Peyer's patch (tissue), 4 donors: ENCODE results near the gene WNK4. TPM values are rescaled to one million over a fixed set of nuclear protein-coding genes. Genes with fewer than 3 reads are reported as not detected.
A peak's percentile ranks its signal among the peaks of the same experiment; 100 is the strongest.

Experiments
- DNase-seq, 3 donors: peaks; one replicate each; pipeline ENCODE4 v3.0.0-alpha.2; 2017 to 2019
- H3K27ac ChIP-seq, 4 donors: fragments of 200-600 bp; sonication (generic); one replicate each; pipeline ENCODE4 v1.5.1; 2016 to 2019
- H3K27me3 ChIP-seq, 2 donors: fragments of 200-600 bp; sonication (generic); one replicate each; pipeline ENCODE4 v1.5.1; 2019
- H3K36me3 ChIP-seq, 3 donors: fragments of 200-600 bp; sonication (generic); one replicate each; pipeline ENCODE4 v1.5.1; 2016 to 2019
- H3K4me1 ChIP-seq, 4 donors: fragments of 200-600 bp; sonication (generic); one replicate each; pipeline ENCODE4 v1.5.1; 2016 to 2019
- H3K4me3 ChIP-seq, 4 donors: fragments of 200-600 bp; sonication (generic); 1 replicate in 3 of 4; 2 replicates in 1 of 4; pipeline ENCODE4 v1.5.1; 2016 to 2019; ENCODE audit warnings: mild to moderate bottlenecking in 1 of 4
- H3K9me3 ChIP-seq, 4 donors: fragments of 200-600 bp; sonication (generic); one replicate each; pipeline ENCODE4 v1.5.1; 2016 to 2019; ENCODE audit warnings: mild to moderate bottlenecking in 1 of 4
- CTCF ChIP-seq, 6 experiments: fragments of 450-650 bp in 4 of 6; fragments of 200-600 bp in 2 of 6; sonication (generic) in 1 of 6; IDR thresholded peaks; one replicate each; pipeline ENCODE4 v1.5.1; 2017 to 2019; ENCODE audit warnings: antibody characterized with exemption in 6 of 6, mild to moderate bottlenecking in 3 of 6, moderate library complexity in 1 of 6
- POLR2A ChIP-seq, 2 donors: fragments of 450-650 bp; IDR thresholded peaks; one replicate each; pipeline ENCODE4 v1.5.1; 2017; ENCODE audit warnings: antibody characterized with exemption in 2 of 2, mild to moderate bottlenecking in 2 of 2, moderate library complexity in 2 of 2
- total RNA-seq, 4 donors: library from RNA; depleted of rRNA; stranded (reverse); fragments of >200 nt; gene quantifications; one replicate each; pipeline ENCODE4 v1.1.0, GENCODE V29; 2016

Gene WNK4
- total RNA-seq, 4 donors from 2014 or later = 7.2 to 56.0 (median 28.7) TPM

GRCh38 chr17:42784811-42785592, 4.6 kb downstream of the WNK4 start:
- Histone ChIP-seq H3K27me3 (peaks cover 0 to 14% of the 10 kb centered on the region in 2 donors), H3K9me3 (no peaks in the 10 kb centered on the region), H3K4me1 (peaks cover 0 to 20% (median 4%) of the 10 kb centered on the region in 4 donors), H3K27ac (no peak overlapping the region), H3K4me3 (no peak overlapping the region), H3K36me3 (no peaks in the 10 kb centered on the region)
- DNase-seq = peak in 1 of 3 donors; percentile 46
- TF ChIP-seq POLR2A (IDR thresholded peaks at IDR 0.05) = no peak

GRCh38 chr17:42787266-42787665, 6.9 kb downstream of the WNK4 start:
- Histone ChIP-seq H3K4me1 (peaks cover 0 to 7% (median 0%) of the 10 kb centered on the region in 4 donors), H3K36me3 (no peaks in the 10 kb centered on the region), H3K4me3 (no peak overlapping the region), H3K9me3 (no peaks in the 10 kb centered on the region), H3K27ac (no peak overlapping the region), H3K27me3 (peaks cover 0 to 9% of the 10 kb centered on the region in 2 donors)
- TF ChIP-seq POLR2A (IDR thresholded peaks at IDR 0.05) (no peak), CTCF (IDR thresholded peaks at IDR 0.05) (no peak)
- DNase-seq = peak in 1 of 3 donors; percentile 25

GRCh38 chr17:42791948-42792347, 11.5 kb downstream of the WNK4 start:
- no peak overlapping the region for H3K4me3 ChIP-seq
- H3K9me3 ChIP-seq = no peaks in the 10 kb centered on the region
- no peak for DNase-seq
- no peak overlapping the region for H3K27ac ChIP-seq
- no peak for TF ChIP-seq CTCF (IDR thresholded peaks at IDR 0.05)
- TF ChIP-seq POLR2A (IDR thresholded peaks at IDR 0.05) = no peak
- peaks cover 0 to 14% (median 0%) of the 10 kb centered on the region in 4 donors for H3K4me1 ChIP-seq
- peaks cover 0 to 5% (median 0%) of the 10 kb centered on the region in 3 donors for H3K36me3 ChIP-seq
- no peaks in the 10 kb centered on the region for H3K27me3 ChIP-seq

- TF ChIP-seq POLR2A (IDR thresholded peaks at IDR 0.05) = no peak
- TF ChIP-seq CTCF (IDR thresholded peaks at IDR 0.05) = no peak
- Histone ChIP-seq H3K36me3 (peaks cover 0 to 5% (median 0%) of the 10 kb centered on the region in 3 donors), H3K4me1 (peaks cover 0 to 20% (median 0%) of the 10 kb centered on the region in 4 donors), H3K4me3 (no peak overlapping the region), H3K9me3 (no peaks in the 10 kb centered on the region), H3K27me3 (no peaks in the 10 kb centered on the region), H3K27ac (no peak overlapping the region)
- no peak for DNase-seq
Measured at GRCh38 chr17:42792545-42792944, 12.1 kb downstream of the WNK4 start.

- Histone ChIP-seq H3K9me3 (no peaks in the 10 kb centered on the region), H3K27ac (no peak overlapping the region), H3K4me3 (no peak overlapping the region), H3K4me1 (peaks cover 0 to 29% (median 2%) of the 10 kb centered on the region in 4 donors), H3K36me3 (peaks cover 0 to 5% (median 0%) of the 10 kb centered on the region in 3 donors), H3K27me3 (no peaks in the 10 kb centered on the region)
- TF ChIP-seq POLR2A (IDR thresholded peaks at IDR 0.05) (no peak), CTCF (IDR thresholded peaks at IDR 0.05) (no peak)
- no peak for DNase-seq
Measured at GRCh38 chr17:42795061-42795460, 14.7 kb downstream of the WNK4 start.

GRCh38 chr17:42795465-42795864, 15.1 kb downstream of the WNK4 start:
- Histone ChIP-seq H3K36me3 (peaks cover 0 to 5% (median 0%) of the 10 kb centered on the region in 3 donors), H3K4me3 (no peak overlapping the region), H3K9me3 (no peaks in the 10 kb centered on the region), H3K4me1 (peaks cover 0 to 29% (median 2%) of the 10 kb centered on the region in 4 donors), H3K27ac (no peak overlapping the region), H3K27me3 (no peaks in the 10 kb centered on the region)
- TF ChIP-seq POLR2A (IDR thresholded peaks at IDR 0.05) (no peak), CTCF (IDR thresholded peaks at IDR 0.05) (no peak)
- DNase-seq = peak in 1 of 3 donors; percentile 46
